ENCODE data around the gene TNFSF12.

The TNFSF12 gene

GRCh38 chr17:7559320-7560171, 10.7 kb downstream of the TNFSF12 start:
- Histone ChIP-seq H3K27me3 (ENCODE audit: insufficient read depth, low read length) (no peaks in the 10 kb centered on the region), H3K9me3 (ENCODE audit: insufficient read depth, low read depth, low read length) (no peaks in the 10 kb centered on the region), H3K4me3 (ENCODE audit: low read length) (no peak overlapping the region), H3K36me3 (ENCODE audit: insufficient read depth, low read length) (peaks cover 9% of the 10 kb centered on the region), H3K4me1 (ENCODE audit: insufficient read depth, low read length) (peaks cover 38% of the 10 kb centered on the region), H3K27ac (ENCODE audit: low read depth, low read length) (no peak overlapping the region; the same call in 1 of the 2 replicates), H3K9ac (ENCODE audit: low read depth, low read length) (no peak overlapping the region)
- WGBS, result 82% methylated on average over 18 of the region's 18 CpGs

GRCh38 chr17:7560172-7561027, 11.5 kb downstream of the TNFSF12 start:
- Histone ChIP-seq H3K36me3 (ENCODE audit: insufficient read depth, low read length) (peaks cover 17% of the 10 kb centered on the region), H3K27ac (ENCODE audit: low read depth, low read length) (peak overlapping the region; percentile 67; the same call in 1 of the 2 replicates), H3K27me3 (ENCODE audit: insufficient read depth, low read length) (no peaks in the 10 kb centered on the region), H3K9me3 (ENCODE audit: insufficient read depth, low read depth, low read length) (no peaks in the 10 kb centered on the region), H3K4me3 (ENCODE audit: low read length) (peak overlapping the region; percentile 70), H3K4me1 (ENCODE audit: insufficient read depth, low read length) (peaks cover 38% of the 10 kb centered on the region), H3K9ac (ENCODE audit: low read depth, low read length) (peak overlapping the region; percentile 60)
- WGBS, result 33% methylated on average over 19 of the region's 22 CpGs

GRCh38 chr17:7561028-7561575, 12.2 kb downstream of the TNFSF12 start:
- peaks cover 24% of the 10 kb centered on the region for H3K36me3 ChIP-seq (ENCODE audit: insufficient read depth, low read length)
- H3K4me1 ChIP-seq (ENCODE audit: insufficient read depth, low read length), result peaks cover 38% of the 10 kb centered on the region
- no peaks in the 10 kb centered on the region for H3K9me3 ChIP-seq (ENCODE audit: insufficient read depth, low read depth, low read length)
- under 1% methylated on average over 30 of the region's 32 CpGs for WGBS
- H3K27me3 ChIP-seq (ENCODE audit: insufficient read depth, low read length), result no peaks in the 10 kb centered on the region
- H3K4me3 ChIP-seq (ENCODE audit: low read length), result peak overlapping the region; percentile 70
- peak overlapping the region; percentile 81 for H3K9ac ChIP-seq (ENCODE audit: low read depth, low read length)
- H3K27ac ChIP-seq (ENCODE audit: low read depth, low read length), result peak overlapping the region; percentile 84

- peaks cover 30% of the 10 kb centered on the region for H3K36me3 ChIP-seq (ENCODE audit: insufficient read depth, low read length)
- H3K9ac ChIP-seq (ENCODE audit: low read depth, low read length), result peak within 1 kb of the TSS; percentile 82
- WGBS, result under 1% methylated on average over 82 of the region's 82 CpGs
- peak within 1 kb of the TSS; percentile 84 for H3K27ac ChIP-seq (ENCODE audit: low read depth, low read length)
- H3K4me3 ChIP-seq (ENCODE audit: low read length), result peak within 1 kb of the TSS; percentile 70
- no peaks in the 10 kb centered on the region for H3K27me3 ChIP-seq (ENCODE audit: insufficient read depth, low read length)
- H3K9me3 ChIP-seq (ENCODE audit: insufficient read depth, low read depth, low read length), result no peaks in the 10 kb centered on the region
- peaks cover 38% of the 10 kb centered on the region for H3K4me1 ChIP-seq (ENCODE audit: insufficient read depth, low read length)
Observed at GRCh38 chr17:7561589-7562207, 12.8 kb downstream of the TNFSF12 start, which contains the start of gene SENP3. Gene SENP3 (plus strand): TSS chr17:7561919. CDS start chr17:7563077, 1,158 bp downstream.

- H3K27me3 ChIP-seq (ENCODE audit: insufficient read depth, low read length), result no peaks in the 10 kb centered on the region
- H3K4me3 ChIP-seq (ENCODE audit: low read length), result peak overlapping the region; percentile 70
- 1% methylated on average over 28 of the region's 28 CpGs for WGBS
- H3K27ac ChIP-seq (ENCODE audit: low read depth, low read length), result peak overlapping the region; percentile 71; the same call in 1 of the 2 replicates
- peaks cover 37% of the 10 kb centered on the region for H3K4me1 ChIP-seq (ENCODE audit: insufficient read depth, low read length)
- H3K9ac ChIP-seq (ENCODE audit: low read depth, low read length), result peak overlapping the region; percentile 82
- no peaks in the 10 kb centered on the region for H3K9me3 ChIP-seq (ENCODE audit: insufficient read depth, low read depth, low read length)
- H3K36me3 ChIP-seq (ENCODE audit: insufficient read depth, low read length), result peaks cover 35% of the 10 kb centered on the region
Observed at GRCh38 chr17:7562208-7562605, 13.3 kb downstream of the TNFSF12 start.

- H3K4me3 ChIP-seq (ENCODE audit: low read length), result peak overlapping the region; percentile 70
- peaks cover 42% of the 10 kb centered on the region for H3K36me3 ChIP-seq (ENCODE audit: insufficient read depth, low read length)
- no peak overlapping the region for H3K9ac ChIP-seq (ENCODE audit: low read depth, low read length)
- no peaks in the 10 kb centered on the region for H3K9me3 ChIP-seq (ENCODE audit: insufficient read depth, low read depth, low read length)
- peaks cover 26% of the 10 kb centered on the region for H3K4me1 ChIP-seq (ENCODE audit: insufficient read depth, low read length)
- H3K27me3 ChIP-seq (ENCODE audit: insufficient read depth, low read length), result no peaks in the 10 kb centered on the region
- no peak overlapping the region; the same call in 1 of the 2 replicates for H3K27ac ChIP-seq (ENCODE audit: low read depth, low read length)
- WGBS, result 94% methylated on average over 30 of the region's 30 CpGs
Observed at GRCh38 chr17:7563115-7563869, 14.4 kb downstream of the TNFSF12 start.

GRCh38 chr17:7569571-7569970, 20.7 kb downstream of the TNFSF12 start:
- Histone ChIP-seq H3K4me3 (ENCODE audit: low read length) (no peak overlapping the region), H3K9me3 (ENCODE audit: insufficient read depth, low read depth, low read length) (no peaks in the 10 kb centered on the region), H3K9ac (ENCODE audit: low read depth, low read length) (no peak overlapping the region), H3K4me1 (ENCODE audit: insufficient read depth, low read length) (peaks cover 8% of the 10 kb centered on the region), H3K27ac (ENCODE audit: low read depth, low read length) (no peak overlapping the region), H3K36me3 (ENCODE audit: insufficient read depth, low read length) (peaks cover 72% of the 10 kb centered on the region), H3K27me3 (ENCODE audit: insufficient read depth, low read length) (no peaks in the 10 kb centered on the region)
- WGBS, result 97% methylated on average over 5 of the region's 5 CpGs

GRCh38 chr17:7570351-7570750, 21.5 kb downstream of the TNFSF12 start:
- Histone ChIP-seq H3K4me1 (ENCODE audit: insufficient read depth, low read length) (peaks cover 16% of the 10 kb centered on the region), H3K9ac (ENCODE audit: low read depth, low read length) (no peak overlapping the region), H3K36me3 (ENCODE audit: insufficient read depth, low read length) (peaks cover 72% of the 10 kb centered on the region), H3K4me3 (ENCODE audit: low read length) (no peak overlapping the region), H3K27me3 (ENCODE audit: insufficient read depth, low read length) (no peaks in the 10 kb centered on the region), H3K9me3 (ENCODE audit: insufficient read depth, low read depth, low read length) (no peaks in the 10 kb centered on the region), H3K27ac (ENCODE audit: low read depth, low read length) (no peak overlapping the region)
- WGBS, result 95% methylated on average over 10 of the region's 10 CpGs

GRCh38 chr17:7572338-7572587, 23.4 kb downstream of the TNFSF12 start:
- Histone ChIP-seq H3K27ac (ENCODE audit: low read depth, low read length) (peak overlapping the region; percentile 67), H3K36me3 (ENCODE audit: insufficient read depth, low read length) (peaks cover 72% of the 10 kb centered on the region)
- WGBS, result under 1% methylated on average over 11 of the region's 11 CpGs

GRCh38 chr17:7572588-7573323, 23.9 kb downstream of the TNFSF12 start:
- Histone ChIP-seq H3K9me3 (ENCODE audit: insufficient read depth, low read depth, low read length) (no peaks in the 10 kb centered on the region), H3K27ac (ENCODE audit: low read depth, low read length) (peak overlapping the region; percentile 99), H3K36me3 (ENCODE audit: insufficient read depth, low read length) (peaks cover 72% of the 10 kb centered on the region), H3K27me3 (ENCODE audit: insufficient read depth, low read length) (no peaks in the 10 kb centered on the region), H3K4me1 (ENCODE audit: insufficient read depth, low read length) (peaks cover 20% of the 10 kb centered on the region), H3K9ac (ENCODE audit: low read depth, low read length) (peak overlapping the region; percentile 100), H3K4me3 (ENCODE audit: low read length) (peak overlapping the region; percentile 97)
- under 1% methylated on average over 73 of the region's 73 CpGs for WGBS

More at GRCh38 chr17:7572338-7572587, 23.4 kb downstream of the TNFSF12 start:
- H3K4me1 ChIP-seq (ENCODE audit: insufficient read depth, low read length), result peaks cover 20% of the 10 kb centered on the region
- H3K27me3 ChIP-seq (ENCODE audit: insufficient read depth, low read length), result no peaks in the 10 kb centered on the region
- H3K4me3 ChIP-seq (ENCODE audit: low read length), result peak overlapping the region; percentile 60
- H3K9ac ChIP-seq (ENCODE audit: low read depth, low read length), result peak overlapping the region; percentile 70
- H3K9me3 ChIP-seq (ENCODE audit: insufficient read depth, low read depth, low read length), result no peaks in the 10 kb centered on the region
